SH-SY5Y (cell line): ENCODE data around the gene F2RL3.

Experiments
- GATA2 ChIP-seq: IDR thresholded peaks from 2 replicates; pipeline ENCODE4 v1.6.1; 2011; ENCODE audit warnings: mild to moderate bottlenecking, low read depth, low read length
- GATA3 ChIP-seq: IDR thresholded peaks from 2 replicates; pipeline ENCODE4 v1.6.1; 2011; ENCODE audit warnings: low read depth, mild to moderate bottlenecking, low read length, moderate library complexity

- TF ChIP-seq GATA3: no peak
- no peak for TF ChIP-seq GATA2
Observed at GRCh38 chr19:16875584-16876555, 12.9 kb upstream of the F2RL3 start.
